ENCODE results near the gene WTIP.
"Not testable (repeated sequence)": the region's sequence is repeated elsewhere in the genome, so short reads cannot be mapped to it uniquely, and the experiment has no call there.

The WTIP gene

DNA sequence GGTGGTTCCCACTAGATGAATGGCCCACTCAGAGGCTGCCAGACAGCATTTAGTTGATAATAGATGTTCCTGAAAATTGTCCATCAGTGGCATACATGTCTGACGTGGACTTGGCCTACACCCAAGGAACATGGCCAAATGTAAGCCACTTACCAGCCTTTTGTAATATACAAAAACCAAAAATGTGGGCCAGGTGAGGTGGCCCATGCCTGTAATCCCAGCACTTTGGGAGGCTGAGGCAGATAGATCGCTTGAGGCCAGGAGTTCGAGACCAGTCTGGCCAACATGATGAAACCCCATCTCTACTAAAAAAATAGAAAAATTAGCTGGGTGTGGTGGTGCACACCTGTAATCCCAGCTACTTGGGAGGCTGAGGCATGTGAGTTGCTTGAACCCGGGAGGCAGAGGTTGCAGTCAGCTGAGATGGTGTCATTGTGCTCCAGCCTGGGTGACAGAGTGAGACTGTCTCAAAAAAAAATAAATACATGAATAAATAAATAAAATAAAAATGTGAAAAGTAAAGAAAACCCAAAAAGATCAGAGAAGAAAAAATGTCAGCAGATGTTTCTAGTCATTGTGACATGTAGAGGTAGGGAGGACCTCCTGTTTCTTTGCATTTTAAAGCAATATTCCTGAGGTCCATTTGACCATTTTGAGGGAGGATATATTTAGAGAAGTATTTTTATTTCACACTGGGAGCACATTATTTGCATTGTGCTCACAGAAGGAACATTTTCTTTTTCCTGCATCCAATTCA lies 7.1 kb upstream of the WTIP start:
- Histone ChIP-seq H3K4me1 (ENCODE audit: control insufficient read depth, low read depth, low read length) (peaks cover 2% of the 10 kb centered on the region), H2BK15ac (replicated peaks; ENCODE audit: low read depth) (no peak overlapping the region), H3K79me2 (ENCODE audit: control insufficient read depth, insufficient read depth, low read length) (no peaks in the 10 kb centered on the region), H3K4ac (ENCODE audit: low read depth, low read length) (no peak overlapping the region), H3K36me3 (ENCODE audit: control insufficient read depth, insufficient read depth, low read length) (peaks cover 4% of the 10 kb centered on the region), H3K23ac (ENCODE audit: low read length) (no peak overlapping the region), H3K79me1 (ENCODE audit: low read length) (no peaks in the 10 kb centered on the region), H4K8ac (ENCODE audit: low read depth, low read length) (no peak overlapping the region), H4K5ac (ENCODE audit: low read length) (no peak overlapping the region), H3K27ac (ENCODE audit: low read depth, low read length) (no peak overlapping the region), H2BK120ac (ENCODE audit: low read depth, low read length) (no peak overlapping the region), H2AK5ac (ENCODE audit: low read length) (no peak overlapping the region), H3K18ac (ENCODE audit: low read length) (no peak overlapping the region), H3K4me3 (ENCODE audit: low read length) (no peak overlapping the region), H3K9ac (ENCODE audit: low read length) (no peak overlapping the region), H3K56ac (ENCODE audit: low read length) (no peak overlapping the region), H3K4me2 (ENCODE audit: low read length) (no peak overlapping the region), H3K27me3 (ENCODE audit: insufficient read depth, low read length, poor library complexity) (no peaks in the 10 kb centered on the region), H2BK5ac (ENCODE audit: low read length) (no peak overlapping the region)
- no peak for DNase-seq
- WGBS (ENCODE audit: extremely low coverage, insufficient coverage, low lambda C conversion rate), result no CpG with 5 or more reads among the region's 4 CpGs

GRCh38 chr19:34475026-34475974 lies 6.3 kb upstream of the WTIP start:
- Histone ChIP-seq H3K79me1 (ENCODE audit: low read length) (no peaks in the 10 kb centered on the region), H3K9ac (ENCODE audit: low read length) (no peak overlapping the region), H3K36me3 (ENCODE audit: control insufficient read depth, insufficient read depth, low read length) (peaks cover 4% of the 10 kb centered on the region), H3K56ac (ENCODE audit: low read length) (no peak overlapping the region), H3K4me3 (ENCODE audit: low read length) (no peak overlapping the region), H3K23ac (ENCODE audit: low read length) (no peak overlapping the region), H4K8ac (ENCODE audit: low read depth, low read length) (no peak overlapping the region), H3K4ac (ENCODE audit: low read depth, low read length) (no peak overlapping the region), H2AK5ac (ENCODE audit: low read length) (no peak overlapping the region), H3K27me3 (ENCODE audit: insufficient read depth, low read length, poor library complexity) (no peaks in the 10 kb centered on the region), H3K79me2 (ENCODE audit: control insufficient read depth, insufficient read depth, low read length) (no peaks in the 10 kb centered on the region), H4K5ac (ENCODE audit: low read length) (no peak overlapping the region), H3K18ac (ENCODE audit: low read length) (no peak overlapping the region), H2BK120ac (ENCODE audit: low read depth, low read length) (no peak overlapping the region), H3K4me2 (ENCODE audit: low read length) (no peak overlapping the region), H3K4me1 (ENCODE audit: control insufficient read depth, low read depth, low read length) (peaks cover 2% of the 10 kb centered on the region), H2BK15ac (replicated peaks; ENCODE audit: low read depth) (no peak overlapping the region), H2BK5ac (ENCODE audit: low read length) (no peak overlapping the region), H3K27ac (ENCODE audit: low read depth, low read length) (no peak overlapping the region)
- no peak for DNase-seq
- WGBS (ENCODE audit: extremely low coverage, insufficient coverage, low lambda C conversion rate), result no CpG with 5 or more reads among the region's 9 CpGs

DNA sequence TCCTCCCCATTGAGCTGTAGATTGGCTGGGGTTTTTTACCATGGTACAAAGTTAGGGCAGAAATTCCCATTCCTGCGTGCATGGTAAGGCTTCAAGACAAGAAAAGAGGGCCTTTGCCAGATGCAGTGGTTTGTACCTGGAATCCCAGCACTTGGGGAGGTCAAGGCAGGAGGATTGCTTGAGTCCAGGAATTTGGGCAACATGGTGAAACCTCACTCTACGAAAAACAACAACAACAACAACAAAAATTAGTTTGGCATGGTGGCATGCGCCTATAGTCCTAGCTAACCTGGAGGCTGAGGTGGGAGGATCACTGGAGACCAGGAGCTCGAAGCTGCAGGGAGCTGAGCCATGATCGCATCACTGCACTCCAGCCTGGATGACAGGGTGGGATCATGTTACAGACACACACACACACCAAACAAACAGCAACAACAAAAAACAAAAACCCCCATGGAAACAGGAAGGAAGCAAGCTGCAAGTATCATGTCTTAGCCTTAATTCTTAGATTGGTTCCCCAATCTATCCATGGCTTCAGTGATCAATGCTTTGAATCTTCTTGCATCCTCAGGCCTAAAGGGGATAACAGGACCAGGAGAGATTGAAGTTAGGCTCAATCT lies 5.5 kb upstream of the WTIP start:
- Histone ChIP-seq H3K36me3 (ENCODE audit: control insufficient read depth, insufficient read depth, low read length) (peaks cover 4% of the 10 kb centered on the region), H2AK5ac (ENCODE audit: low read length) (no peak overlapping the region), H3K4ac (ENCODE audit: low read depth, low read length) (no peak overlapping the region), H2BK15ac (replicated peaks; ENCODE audit: low read depth) (no peak overlapping the region), H3K23ac (ENCODE audit: low read length) (no peak overlapping the region), H3K79me1 (ENCODE audit: low read length) (no peaks in the 10 kb centered on the region), H3K27me3 (ENCODE audit: insufficient read depth, low read length, poor library complexity) (no peaks in the 10 kb centered on the region), H2BK120ac (ENCODE audit: low read depth, low read length) (no peak overlapping the region), H4K5ac (ENCODE audit: low read length) (no peak overlapping the region), H3K27ac (ENCODE audit: low read depth, low read length) (no peak overlapping the region), H3K18ac (ENCODE audit: low read length) (no peak overlapping the region), H3K4me1 (ENCODE audit: control insufficient read depth, low read depth, low read length) (peaks cover 4% of the 10 kb centered on the region), H4K8ac (ENCODE audit: low read depth, low read length) (no peak overlapping the region), H3K9ac (ENCODE audit: low read length) (no peak overlapping the region), H2BK5ac (ENCODE audit: low read length) (no peak overlapping the region), H3K56ac (ENCODE audit: low read length) (no peak overlapping the region), H3K4me3 (ENCODE audit: low read length) (no peak overlapping the region), H3K79me2 (ENCODE audit: control insufficient read depth, insufficient read depth, low read length) (no peaks in the 10 kb centered on the region), H3K4me2 (ENCODE audit: low read length) (no peak overlapping the region)
- peak; percentile 51 for DNase-seq
- WGBS (ENCODE audit: extremely low coverage, insufficient coverage, low lambda C conversion rate), result no CpG with 5 or more reads among the region's 5 CpGs

- DNase-seq; H3K4ac ChIP-seq (ENCODE audit: low read depth, low read length); H2BK15ac ChIP-seq (replicated peaks; ENCODE audit: low read depth); H3K23ac ChIP-seq (ENCODE audit: low read length); H3K4me1 ChIP-seq (ENCODE audit: control insufficient read depth, low read depth, low read length); H3K4me2 ChIP-seq (ENCODE audit: low read length); H2BK5ac ChIP-seq (ENCODE audit: low read length); H3K27me3 ChIP-seq (ENCODE audit: insufficient read depth, low read length, poor library complexity); H3K18ac ChIP-seq (ENCODE audit: low read length); H2BK120ac ChIP-seq (ENCODE audit: low read depth, low read length); H4K8ac ChIP-seq (ENCODE audit: low read depth, low read length); H4K5ac ChIP-seq (ENCODE audit: low read length); H2AK5ac ChIP-seq (ENCODE audit: low read length); H3K56ac ChIP-seq (ENCODE audit: low read length); H3K79me2 ChIP-seq (ENCODE audit: control insufficient read depth, insufficient read depth, low read length); H3K9ac ChIP-seq (ENCODE audit: low read length); H3K79me1 ChIP-seq (ENCODE audit: low read length); H3K36me3 ChIP-seq (ENCODE audit: control insufficient read depth, insufficient read depth, low read length); H3K4me3 ChIP-seq (ENCODE audit: low read length); H3K27ac ChIP-seq (ENCODE audit: low read depth, low read length): not testable (repeated sequence)
- no CpG with 5 or more reads among the region's 4 CpGs for WGBS (ENCODE audit: extremely low coverage, insufficient coverage, low lambda C conversion rate)
These were observed 3.1 kb upstream of the WTIP start for GRCh38 chr19:34478496-34478895.

DNA sequence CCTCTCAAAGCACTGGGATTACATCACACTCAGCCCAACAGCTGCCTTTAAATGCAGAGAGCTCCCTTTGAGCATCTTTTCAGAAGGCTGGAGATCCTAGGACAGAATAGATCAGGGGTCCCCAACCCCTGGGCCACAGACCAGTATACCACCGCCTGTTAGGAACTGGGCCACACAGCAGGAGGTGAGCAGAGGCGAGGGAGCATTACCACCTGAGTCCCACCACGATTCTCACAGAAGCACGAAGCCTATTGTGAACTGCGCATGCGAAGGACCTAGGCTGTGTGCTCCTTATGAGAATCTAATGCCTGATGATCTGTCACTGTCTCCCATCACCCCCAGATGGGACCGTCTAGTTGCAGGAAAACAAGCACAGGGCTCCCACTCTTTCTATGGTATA lies 2.2 kb upstream of the WTIP start:
- H3K9ac ChIP-seq (ENCODE audit: low read length), result no peak overlapping the region
- DNase-seq, result no peak
- H3K27ac ChIP-seq (ENCODE audit: low read depth, low read length), result no peak overlapping the region
- no peak overlapping the region for H3K56ac ChIP-seq (ENCODE audit: low read length)
- no peak overlapping the region for H3K18ac ChIP-seq (ENCODE audit: low read length)
- H2BK120ac ChIP-seq (ENCODE audit: low read depth, low read length), result no peak overlapping the region
- no CpG with 5 or more reads among the region's 7 CpGs for WGBS (ENCODE audit: extremely low coverage, insufficient coverage, low lambda C conversion rate)
- H3K23ac ChIP-seq (ENCODE audit: low read length), result no peak overlapping the region
- no peak overlapping the region for H2BK5ac ChIP-seq (ENCODE audit: low read length)
- H3K79me1 ChIP-seq (ENCODE audit: low read length), result peaks cover 8% of the 10 kb centered on the region
- H4K5ac ChIP-seq (ENCODE audit: low read length), result no peak overlapping the region
- peaks cover 12% of the 10 kb centered on the region for H3K79me2 ChIP-seq (ENCODE audit: control insufficient read depth, insufficient read depth, low read length)
- H3K4ac ChIP-seq (ENCODE audit: low read depth, low read length), result no peak overlapping the region
- H3K4me1 ChIP-seq (ENCODE audit: control insufficient read depth, low read depth, low read length), result peaks cover 3% of the 10 kb centered on the region
- H3K27me3 ChIP-seq (ENCODE audit: insufficient read depth, low read length, poor library complexity), result no peaks in the 10 kb centered on the region
- H3K4me2 ChIP-seq (ENCODE audit: low read length), result no peak overlapping the region
- H2AK5ac ChIP-seq (ENCODE audit: low read length), result no peak overlapping the region
- H2BK15ac ChIP-seq (replicated peaks; ENCODE audit: low read depth), result no peak overlapping the region
- H3K4me3 ChIP-seq (ENCODE audit: low read length), result no peak overlapping the region
- H4K8ac ChIP-seq (ENCODE audit: low read depth, low read length), result no peak overlapping the region
- no peaks in the 10 kb centered on the region for H3K36me3 ChIP-seq (ENCODE audit: control insufficient read depth, insufficient read depth, low read length)

Measured in mesendoderm (in vitro differentiated cells).